ENCODE measurements around the gene TMTC1.

DNA sequence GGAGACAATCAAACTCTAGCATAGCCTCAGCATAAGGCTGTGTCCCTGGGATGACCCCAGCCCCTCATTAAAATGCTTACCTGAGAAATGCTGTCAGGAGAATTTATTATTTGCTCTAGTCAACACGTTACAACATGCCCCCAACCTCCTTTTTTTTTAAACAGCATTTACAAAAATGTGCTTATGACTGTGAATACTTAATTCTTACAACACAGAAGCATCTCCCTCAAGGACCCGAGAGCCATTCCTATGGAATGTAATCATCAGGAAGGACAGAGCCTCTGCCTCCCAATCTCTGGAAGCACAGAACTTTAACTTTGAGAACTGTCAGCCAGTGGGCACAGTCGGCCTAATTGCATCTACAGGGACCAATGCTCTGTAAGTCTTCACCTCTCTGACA is 149.7 kb downstream of the TMTC1 start:
- TF ChIP-seq, protein P1, sequence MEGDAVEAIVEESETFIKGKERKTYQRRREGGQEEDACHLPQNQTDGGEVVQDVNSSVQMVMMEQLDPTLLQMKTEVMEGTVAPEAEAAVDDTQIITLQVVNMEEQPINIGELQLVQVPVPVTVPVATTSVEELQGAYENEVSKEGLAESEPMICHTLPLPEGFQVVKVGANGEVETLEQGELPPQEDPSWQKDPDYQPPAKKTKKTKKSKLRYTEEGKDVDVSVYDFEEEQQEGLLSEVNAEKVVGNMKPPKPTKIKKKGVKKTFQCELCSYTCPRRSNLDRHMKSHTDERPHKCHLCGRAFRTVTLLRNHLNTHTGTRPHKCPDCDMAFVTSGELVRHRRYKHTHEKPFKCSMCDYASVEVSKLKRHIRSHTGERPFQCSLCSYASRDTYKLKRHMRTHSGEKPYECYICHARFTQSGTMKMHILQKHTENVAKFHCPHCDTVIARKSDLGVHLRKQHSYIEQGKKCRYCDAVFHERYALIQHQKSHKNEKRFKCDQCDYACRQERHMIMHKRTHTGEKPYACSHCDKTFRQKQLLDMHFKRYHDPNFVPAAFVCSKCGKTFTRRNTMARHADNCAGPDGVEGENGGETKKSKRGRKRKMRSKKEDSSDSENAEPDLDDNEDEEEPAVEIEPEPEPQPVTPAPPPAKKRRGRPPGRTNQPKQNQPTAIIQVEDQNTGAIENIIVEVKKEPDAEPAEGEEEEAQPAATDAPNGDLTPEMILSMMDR (IDR thresholded peaks at IDR 0.05) = no peak
- no peak for TF ChIP-seq POLR2A (IDR thresholded peaks at IDR 0.05)
